ENCODE results near the gene OR5H1. TPM values are rescaled to one million over a fixed set of nuclear protein-coding genes. Genes with fewer than 3 reads are reported as not detected.

Gene OR5H1
- total and polyA plus RNA-seq, 10 of the 15 experiments (the other 5 are each of a cell fraction or from before 2014, with no cell fraction given): not detected

DNA sequence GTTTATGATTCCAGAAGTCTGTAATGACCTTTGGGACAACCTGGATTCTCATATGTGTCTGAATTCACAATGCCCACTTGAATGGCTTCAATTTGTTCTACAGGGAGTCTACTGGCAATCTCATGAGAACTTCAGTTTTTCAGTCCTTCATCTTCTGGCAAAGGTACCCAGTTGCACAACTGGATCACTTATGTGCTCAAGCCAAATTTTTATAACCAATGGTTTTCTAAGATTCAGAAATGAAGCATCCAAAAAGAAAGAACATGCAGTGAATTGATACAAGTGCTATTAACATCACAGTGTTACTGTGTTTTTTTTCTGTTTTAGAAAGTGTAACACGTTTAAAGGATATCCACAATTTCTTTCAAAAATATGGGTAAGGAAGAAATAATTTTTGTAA lies 16.7 kb downstream of the OR5H1 start, which contains the start of gene OR5H14:
TSS of gene OR5H14 (plus strand) at position 301 of the 400 bp plus-strand sequence. CDS start 1,907 bp downstream, outside the sequence.
- no peak for ATAC-seq
- ChIA-PET RAD21 (ENCODE audit: unreplicated experiment) (no interaction called here), SMC1A (ENCODE audit: uncharacterized antibody, unreplicated experiment) (no interaction called here), CTCF (no interaction called here), POLR2A (no interaction called here)
- Histone ChIP-seq H3K27ac (ENCODE audit: control insufficient read depth, insufficient read depth) (no peak within 1 kb of the TSS), H3K9me3 (replicated peaks; ENCODE audit: control insufficient read depth, insufficient read depth, low read length) (no peaks in the 10 kb centered on the region), H3K4me2 (ENCODE audit: control insufficient read depth, insufficient read depth) (no peak within 1 kb of the TSS), H3K36me3 (ENCODE audit: control insufficient read depth in 2 of 2, insufficient read depth in 2 of 2, low read length in 1 of 2) (no peaks in the 10 kb centered on the region), H3K9ac (ENCODE audit: control insufficient read depth, insufficient read depth, low read length) (no peak within 1 kb of the TSS), H2AFZ (ENCODE audit: control insufficient read depth, low read depth, low read length) (no peak within 1 kb of the TSS), H3K79me2 (ENCODE audit: control insufficient read depth, insufficient read depth, low read length) (no peaks in the 10 kb centered on the region), H3K4me3 (no peak within 1 kb of the TSS), H3K4me1 (ENCODE audit: control insufficient read depth, insufficient read depth, low read length) (no peaks in the 10 kb centered on the region), H3K27me3 (replicated peaks in 1 of 2; ENCODE audit: control insufficient read depth in 2 of 2, insufficient read depth in 2 of 2, low read length in 1 of 2) (no peaks in the 10 kb centered on the region; a peak in 1 of 4 replicates), H4K20me1 (ENCODE audit: control insufficient read depth, insufficient read depth) (no peaks in the 10 kb centered on the region)
- in situ Hi-C loops (cut with MboI): no loop called here
- 0% methylated on average over 1 of the region's 1 CpG for WGBS (ENCODE audit: insufficient coverage, insufficient replicate concordance, low lambda C conversion rate, missing lambda C conversion rate)
- FAIRE-seq: no peak
- DNase-seq (ENCODE audit: low read depth, low spot score): no peak
- intact Hi-C loops (cut with micrococcal nuclease; ENCODE audit: unreplicated experiment): no loop called here
- no TSS peak for BruUV-seq (replicated peaks)
- no peak for TF ChIP-seq FOS (IDR thresholded peaks at IDR 0.05; ENCODE audit: borderline replicate concordance, extremely low read depth, insufficient read length)
- no peak for TF ChIP-seq ETV6 (conservative IDR thresholded peaks at IDR 0.05 in 1 of 2, IDR thresholded peaks at IDR 0.05 in 1 of 2; ENCODE audit: borderline replicate concordance in 1 of 2, low read depth in 1 of 2)
- TF ChIP-seq, protein P1, sequence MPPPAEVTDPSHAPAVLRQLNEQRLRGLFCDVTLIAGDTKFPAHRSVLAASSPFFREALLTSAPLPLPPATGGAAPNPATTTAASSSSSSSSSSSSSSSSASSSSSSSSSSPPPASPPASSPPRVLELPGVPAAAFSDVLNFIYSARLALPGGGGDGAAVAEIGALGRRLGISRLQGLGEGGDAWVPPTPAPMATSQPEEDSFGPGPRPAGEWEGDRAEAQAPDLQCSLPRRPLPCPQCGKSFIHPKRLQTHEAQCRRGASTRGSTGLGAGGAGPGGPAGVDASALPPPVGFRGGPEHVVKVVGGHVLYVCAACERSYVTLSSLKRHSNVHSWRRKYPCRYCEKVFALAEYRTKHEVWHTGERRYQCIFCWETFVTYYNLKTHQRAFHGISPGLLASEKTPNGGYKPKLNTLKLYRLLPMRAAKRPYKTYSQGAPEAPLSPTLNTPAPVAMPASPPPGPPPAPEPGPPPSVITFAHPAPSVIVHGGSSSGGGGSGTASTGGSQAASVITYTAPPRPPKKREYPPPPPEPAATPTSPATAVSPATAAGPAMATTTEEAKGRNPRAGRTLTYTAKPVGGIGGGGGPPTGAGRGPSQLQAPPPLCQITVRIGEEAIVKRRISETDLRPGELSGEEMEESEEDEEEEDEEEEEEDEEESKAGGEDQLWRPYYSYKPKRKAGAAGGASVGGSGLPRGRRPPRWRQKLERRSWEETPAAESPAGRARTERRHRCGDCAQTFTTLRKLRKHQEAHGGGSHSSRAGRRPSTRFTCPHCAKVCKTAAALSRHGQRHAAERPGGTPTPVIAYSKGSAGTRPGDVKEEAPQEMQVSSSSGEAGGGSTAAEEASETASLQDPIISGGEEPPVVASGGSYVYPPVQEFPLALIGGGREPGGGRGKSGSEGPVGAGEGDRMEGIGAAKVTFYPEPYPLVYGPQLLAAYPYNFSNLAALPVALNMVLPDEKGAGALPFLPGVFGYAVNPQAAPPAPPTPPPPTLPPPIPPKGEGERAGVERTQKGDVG (CRISPR knock-in tag; IDR thresholded peaks at IDR 0.05): no peak
- TF ChIP-seq, protein P2, sequence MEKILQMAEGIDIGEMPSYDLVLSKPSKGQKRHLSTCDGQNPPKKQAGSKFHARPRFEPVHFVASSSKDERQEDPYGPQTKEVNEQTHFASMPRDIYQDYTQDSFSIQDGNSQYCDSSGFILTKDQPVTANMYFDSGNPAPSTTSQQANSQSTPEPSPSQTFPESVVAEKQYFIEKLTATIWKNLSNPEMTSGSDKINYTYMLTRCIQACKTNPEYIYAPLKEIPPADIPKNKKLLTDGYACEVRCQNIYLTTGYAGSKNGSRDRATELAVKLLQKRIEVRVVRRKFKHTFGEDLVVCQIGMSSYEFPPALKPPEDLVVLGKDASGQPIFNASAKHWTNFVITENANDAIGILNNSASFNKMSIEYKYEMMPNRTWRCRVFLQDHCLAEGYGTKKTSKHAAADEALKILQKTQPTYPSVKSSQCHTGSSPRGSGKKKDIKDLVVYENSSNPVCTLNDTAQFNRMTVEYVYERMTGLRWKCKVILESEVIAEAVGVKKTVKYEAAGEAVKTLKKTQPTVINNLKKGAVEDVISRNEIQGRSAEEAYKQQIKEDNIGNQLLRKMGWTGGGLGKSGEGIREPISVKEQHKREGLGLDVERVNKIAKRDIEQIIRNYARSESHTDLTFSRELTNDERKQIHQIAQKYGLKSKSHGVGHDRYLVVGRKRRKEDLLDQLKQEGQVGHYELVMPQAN (conservative IDR thresholded peaks at IDR 0.05): no peak
- no peak for TF ChIP-seq TCF7 (IDR thresholded peaks at IDR 0.05; ENCODE audit: borderline replicate concordance)
- TF ChIP-seq, protein P3, sequence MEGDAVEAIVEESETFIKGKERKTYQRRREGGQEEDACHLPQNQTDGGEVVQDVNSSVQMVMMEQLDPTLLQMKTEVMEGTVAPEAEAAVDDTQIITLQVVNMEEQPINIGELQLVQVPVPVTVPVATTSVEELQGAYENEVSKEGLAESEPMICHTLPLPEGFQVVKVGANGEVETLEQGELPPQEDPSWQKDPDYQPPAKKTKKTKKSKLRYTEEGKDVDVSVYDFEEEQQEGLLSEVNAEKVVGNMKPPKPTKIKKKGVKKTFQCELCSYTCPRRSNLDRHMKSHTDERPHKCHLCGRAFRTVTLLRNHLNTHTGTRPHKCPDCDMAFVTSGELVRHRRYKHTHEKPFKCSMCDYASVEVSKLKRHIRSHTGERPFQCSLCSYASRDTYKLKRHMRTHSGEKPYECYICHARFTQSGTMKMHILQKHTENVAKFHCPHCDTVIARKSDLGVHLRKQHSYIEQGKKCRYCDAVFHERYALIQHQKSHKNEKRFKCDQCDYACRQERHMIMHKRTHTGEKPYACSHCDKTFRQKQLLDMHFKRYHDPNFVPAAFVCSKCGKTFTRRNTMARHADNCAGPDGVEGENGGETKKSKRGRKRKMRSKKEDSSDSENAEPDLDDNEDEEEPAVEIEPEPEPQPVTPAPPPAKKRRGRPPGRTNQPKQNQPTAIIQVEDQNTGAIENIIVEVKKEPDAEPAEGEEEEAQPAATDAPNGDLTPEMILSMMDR (IDR thresholded peaks at IDR 0.05 in 2 of 3, conservative IDR thresholded peaks at IDR 0.05 in 1 of 3; ENCODE audit: control insufficient read depth in 2 of 3, extremely low read depth in 1 of 3, insufficient read depth in 1 of 3, low read depth in 3 of 3, low read length in 3 of 3): no peak
- no peak for TF ChIP-seq NR2F1 (conservative IDR thresholded peaks at IDR 0.05)
- TF ChIP-seq, protein P4, sequence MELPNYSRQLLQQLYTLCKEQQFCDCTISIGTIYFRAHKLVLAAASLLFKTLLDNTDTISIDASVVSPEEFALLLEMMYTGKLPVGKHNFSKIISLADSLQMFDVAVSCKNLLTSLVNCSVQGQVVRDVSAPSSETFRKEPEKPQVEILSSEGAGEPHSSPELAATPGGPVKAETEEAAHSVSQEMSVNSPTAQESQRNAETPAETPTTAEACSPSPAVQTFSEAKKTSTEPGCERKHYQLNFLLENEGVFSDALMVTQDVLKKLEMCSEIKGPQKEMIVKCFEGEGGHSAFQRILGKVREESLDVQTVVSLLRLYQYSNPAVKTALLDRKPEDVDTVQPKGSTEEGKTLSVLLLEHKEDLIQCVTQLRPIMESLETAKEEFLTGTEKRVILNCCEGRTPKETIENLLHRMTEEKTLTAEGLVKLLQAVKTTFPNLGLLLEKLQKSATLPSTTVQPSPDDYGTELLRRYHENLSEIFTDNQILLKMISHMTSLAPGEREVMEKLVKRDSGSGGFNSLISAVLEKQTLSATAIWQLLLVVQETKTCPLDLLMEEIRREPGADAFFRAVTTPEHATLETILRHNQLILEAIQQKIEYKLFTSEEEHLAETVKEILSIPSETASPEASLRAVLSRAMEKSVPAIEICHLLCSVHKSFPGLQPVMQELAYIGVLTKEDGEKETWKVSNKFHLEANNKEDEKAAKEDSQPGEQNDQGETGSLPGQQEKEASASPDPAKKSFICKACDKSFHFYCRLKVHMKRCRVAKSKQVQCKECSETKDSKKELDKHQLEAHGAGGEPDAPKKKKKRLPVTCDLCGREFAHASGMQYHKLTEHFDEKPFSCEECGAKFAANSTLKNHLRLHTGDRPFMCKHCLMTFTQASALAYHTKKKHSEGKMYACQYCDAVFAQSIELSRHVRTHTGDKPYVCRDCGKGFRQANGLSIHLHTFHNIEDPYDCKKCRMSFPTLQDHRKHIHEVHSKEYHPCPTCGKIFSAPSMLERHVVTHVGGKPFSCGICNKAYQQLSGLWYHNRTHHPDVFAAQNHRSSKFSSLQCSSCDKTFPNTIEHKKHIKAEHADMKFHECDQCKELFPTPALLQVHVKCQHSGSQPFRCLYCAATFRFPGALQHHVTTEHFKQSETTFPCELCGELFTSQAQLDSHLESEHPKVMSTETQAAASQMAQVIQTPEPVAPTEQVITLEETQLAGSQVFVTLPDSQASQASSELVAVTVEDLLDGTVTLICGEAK (IDR thresholded peaks at IDR 0.05; ENCODE audit: borderline replicate concordance): no peak
- TF ChIP-seq PAX5 (IDR thresholded peaks at IDR 0.05; ENCODE audit: borderline replicate concordance, low read depth, low read length): no peak
- no peak for TF ChIP-seq MTA2 (IDR thresholded peaks at IDR 0.05; ENCODE audit: low read depth)
- TF ChIP-seq NBN (IDR thresholded peaks at IDR 0.05): no peak
- TF ChIP-seq SMAD5 (IDR thresholded peaks at IDR 0.05; ENCODE audit: low read depth): no peak

All from GM12878 (cell line).